ENCODE measurements around the gene DPH5. TPM values are rescaled to one million over a fixed set of nuclear protein-coding genes. Genes with fewer than 3 reads are reported as not detected.

The DPH5 gene
- total and polyA plus RNA-seq, 2 of the 4 experiments (the other 2 are of a cell fraction), result 32.3 to 42.0 TPM

DNA sequence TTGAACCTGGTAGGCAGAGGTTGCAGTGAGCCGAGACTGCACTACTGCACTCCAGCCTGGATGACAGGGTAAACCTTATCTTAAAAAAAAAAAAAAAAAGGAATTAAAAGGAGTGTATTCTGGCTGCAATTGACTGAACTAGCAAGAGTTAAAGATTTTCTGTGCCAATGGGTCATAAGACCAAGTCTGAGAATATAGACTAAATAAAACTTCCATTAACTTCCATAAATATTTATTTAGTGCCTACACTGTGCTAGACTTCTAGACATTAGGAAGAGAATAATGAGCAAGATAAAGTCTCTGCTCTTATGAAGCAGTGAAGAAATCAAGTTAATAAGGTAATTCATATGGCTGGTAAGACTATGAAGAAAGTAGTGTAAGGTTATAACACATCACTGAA is 27.2 kb downstream of the DPH5 start:
- Histone ChIP-seq H4K8ac (ENCODE audit: low read depth in 2 of 2, low read length in 2 of 2) (no peak overlapping the region), H3K79me1 (ENCODE audit: low read depth in 1 of 2, low read length in 2 of 2) (peaks cover 0 to 4% of the 10 kb centered on the region in 2 experiments; a peak in 1 of 4 replicates), H3K9me3 (ENCODE audit: control insufficient read depth, insufficient read depth, low read length) (no peaks in the 10 kb centered on the region), H3K4ac (ENCODE audit: low read depth, low read length) (no peak overlapping the region), H2AK9ac (replicated peaks; ENCODE audit: low read depth, low read length, poor library complexity) (no peak overlapping the region), H3K56ac (ENCODE audit: extremely low read depth, insufficient read depth, low read length) (no peak overlapping the region), H2BK120ac (ENCODE audit: low read depth, low read length) (no peak overlapping the region), H2BK5ac (ENCODE audit: low read depth, low read length, poor library complexity, severe bottlenecking) (no peak overlapping the region), H3K4me3 (ENCODE audit: insufficient read depth, low read depth, low read length) (no peak overlapping the region), H3K27ac (ENCODE audit: insufficient read depth, low read length) (no peak overlapping the region), H2BK15ac (ENCODE audit: low read depth, low read length) (no peak overlapping the region), H3K18ac (ENCODE audit: low read depth, low read length) (no peak overlapping the region), H2BK20ac (ENCODE audit: low read depth, low read length) (no peak overlapping the region), H4K5ac (ENCODE audit: low read depth, low read length) (no peak overlapping the region), H4K91ac (ENCODE audit: insufficient read depth, low read depth, low read length) (no peak overlapping the region), H3K4me1 (ENCODE audit: control insufficient read depth, insufficient read depth, low read length) (peaks cover 5% of the 10 kb centered on the region; the same call in 1 of the 2 replicates), H3K36me3 (ENCODE audit: control insufficient read depth, insufficient read depth, low read length) (peaks cover 4% of the 10 kb centered on the region), H3K4me2 (ENCODE audit: low read depth, low read length) (no peak overlapping the region), H4K20me1 (ENCODE audit: insufficient read depth, low read length) (no peaks in the 10 kb centered on the region), H2AK5ac (ENCODE audit: low read depth, low read length) (no peak overlapping the region), H3K9me1 (ENCODE audit: insufficient read depth, low read length) (peaks cover 11% of the 10 kb centered on the region), H2AFZ (replicated peaks; ENCODE audit: low read length, poor library complexity) (no peak overlapping the region), H3K14ac (replicated peaks; ENCODE audit: low read depth, low read length) (no peak overlapping the region), H3K23ac (ENCODE audit: low read depth, low read length) (no peak overlapping the region), H3K27me3 (ENCODE audit: control insufficient read depth, insufficient read depth, low read length) (no peaks in the 10 kb centered on the region), H3K9ac (ENCODE audit: low read depth, low read length) (no peak overlapping the region)
- in situ Hi-C loops (cut with MboI; ENCODE audit: low sequenced_read_pairs) (no loop called here), intact Hi-C loops (cut with micrococcal nuclease) (no loop called here), dilution Hi-C loops (cut with HindIII; ENCODE audit: low sequenced_read_pairs, unreplicated experiment) (no loop called here)
- DNase-seq (no peak), ATAC-seq (ENCODE audit: low read depth) (no peak)
- TF ChIP-seq BHLHE40 (IDR thresholded peaks at IDR 0.05; ENCODE audit: low read depth, low read length) (no peak), SMC3 (IDR thresholded peaks at IDR 0.05; ENCODE audit: low read depth, low read length) (no peak)
- TF ChIP-seq, protein P1, sequence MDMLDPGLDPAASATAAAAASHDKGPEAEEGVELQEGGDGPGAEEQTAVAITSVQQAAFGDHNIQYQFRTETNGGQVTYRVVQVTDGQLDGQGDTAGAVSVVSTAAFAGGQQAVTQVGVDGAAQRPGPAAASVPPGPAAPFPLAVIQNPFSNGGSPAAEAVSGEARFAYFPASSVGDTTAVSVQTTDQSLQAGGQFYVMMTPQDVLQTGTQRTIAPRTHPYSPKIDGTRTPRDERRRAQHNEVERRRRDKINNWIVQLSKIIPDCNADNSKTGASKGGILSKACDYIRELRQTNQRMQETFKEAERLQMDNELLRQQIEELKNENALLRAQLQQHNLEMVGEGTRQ (IDR thresholded peaks at IDR 0.05; ENCODE audit: low read depth, low read length), result no peak
- ChIA-PET POLR2A (ENCODE audit: unreplicated experiment) (no interaction called here), CTCF (no interaction called here)
- WGBS, 2 experiments (ENCODE audit: extremely low coverage in 2 of 2, insufficient read length in 1 of 2), result no CpG with 5 or more reads among the region's 1 CpG
- no TSS peak for BruUV-seq (replicated peaks)
